ENCODE measurements around the gene XIRP1. TPM values are rescaled to one million over a fixed set of nuclear protein-coding genes. Genes with fewer than 3 reads are reported as not detected.

Gene XIRP1
- total RNA-seq, 1 experiment from 2014 or later: not detected

DNA sequence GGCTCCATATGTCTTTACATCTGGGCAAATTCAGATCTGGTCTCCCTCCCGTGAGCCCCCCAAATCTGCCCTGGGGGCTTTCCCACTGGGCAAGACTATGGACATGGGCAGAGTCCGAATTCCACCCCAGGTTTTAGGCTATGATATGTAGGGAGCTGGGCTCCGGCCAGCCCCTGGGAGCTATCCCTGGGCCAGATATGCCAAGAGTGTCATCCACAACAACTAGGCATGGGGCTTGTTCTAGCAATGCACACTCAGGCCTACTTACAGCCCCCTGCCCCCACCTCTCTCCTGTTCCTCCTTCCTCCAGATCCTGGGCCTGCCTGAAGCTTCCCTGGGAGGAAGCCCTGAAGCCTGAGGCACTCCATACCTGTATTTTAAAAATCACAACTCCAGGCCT, 622 bp downstream of the XIRP1 start:
- intact Hi-C loops (cut with micrococcal nuclease; ENCODE audit: unreplicated experiment) (loop anchor here (10.0 kb wide), 1 partner anchor 183 kb away; no protein-coding TSS in a partner anchor), in situ Hi-C loops (cut with HindIII; ENCODE audit: low pct_unique_long_range_greater_than_20kb, low sequenced_read_pairs) (no loop called here)
- no peaks in the 10 kb centered on the region for H3K27me3 ChIP-seq (ENCODE audit: control insufficient read depth, insufficient read depth, low read length)
- ATAC-seq (no peak), DNase-seq (ENCODE audit: low read depth, low spot score) (no peak)
- H3K9me3 ChIP-seq (ENCODE audit: control insufficient read depth, insufficient read depth, low read depth, low read length): no peaks in the 10 kb centered on the region
- TF ChIP-seq TCF7L2 (IDR thresholded peaks at IDR 0.05; ENCODE audit: low read depth, low read length): no peak
- TF ChIP-seq POLR2AphosphoS5 (IDR thresholded peaks at IDR 0.05; ENCODE audit: low read depth, low read length): no peak
- TF ChIP-seq, protein P1, sequence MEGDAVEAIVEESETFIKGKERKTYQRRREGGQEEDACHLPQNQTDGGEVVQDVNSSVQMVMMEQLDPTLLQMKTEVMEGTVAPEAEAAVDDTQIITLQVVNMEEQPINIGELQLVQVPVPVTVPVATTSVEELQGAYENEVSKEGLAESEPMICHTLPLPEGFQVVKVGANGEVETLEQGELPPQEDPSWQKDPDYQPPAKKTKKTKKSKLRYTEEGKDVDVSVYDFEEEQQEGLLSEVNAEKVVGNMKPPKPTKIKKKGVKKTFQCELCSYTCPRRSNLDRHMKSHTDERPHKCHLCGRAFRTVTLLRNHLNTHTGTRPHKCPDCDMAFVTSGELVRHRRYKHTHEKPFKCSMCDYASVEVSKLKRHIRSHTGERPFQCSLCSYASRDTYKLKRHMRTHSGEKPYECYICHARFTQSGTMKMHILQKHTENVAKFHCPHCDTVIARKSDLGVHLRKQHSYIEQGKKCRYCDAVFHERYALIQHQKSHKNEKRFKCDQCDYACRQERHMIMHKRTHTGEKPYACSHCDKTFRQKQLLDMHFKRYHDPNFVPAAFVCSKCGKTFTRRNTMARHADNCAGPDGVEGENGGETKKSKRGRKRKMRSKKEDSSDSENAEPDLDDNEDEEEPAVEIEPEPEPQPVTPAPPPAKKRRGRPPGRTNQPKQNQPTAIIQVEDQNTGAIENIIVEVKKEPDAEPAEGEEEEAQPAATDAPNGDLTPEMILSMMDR (IDR thresholded peaks at IDR 0.05): no peak
- TF ChIP-seq, protein P2, sequence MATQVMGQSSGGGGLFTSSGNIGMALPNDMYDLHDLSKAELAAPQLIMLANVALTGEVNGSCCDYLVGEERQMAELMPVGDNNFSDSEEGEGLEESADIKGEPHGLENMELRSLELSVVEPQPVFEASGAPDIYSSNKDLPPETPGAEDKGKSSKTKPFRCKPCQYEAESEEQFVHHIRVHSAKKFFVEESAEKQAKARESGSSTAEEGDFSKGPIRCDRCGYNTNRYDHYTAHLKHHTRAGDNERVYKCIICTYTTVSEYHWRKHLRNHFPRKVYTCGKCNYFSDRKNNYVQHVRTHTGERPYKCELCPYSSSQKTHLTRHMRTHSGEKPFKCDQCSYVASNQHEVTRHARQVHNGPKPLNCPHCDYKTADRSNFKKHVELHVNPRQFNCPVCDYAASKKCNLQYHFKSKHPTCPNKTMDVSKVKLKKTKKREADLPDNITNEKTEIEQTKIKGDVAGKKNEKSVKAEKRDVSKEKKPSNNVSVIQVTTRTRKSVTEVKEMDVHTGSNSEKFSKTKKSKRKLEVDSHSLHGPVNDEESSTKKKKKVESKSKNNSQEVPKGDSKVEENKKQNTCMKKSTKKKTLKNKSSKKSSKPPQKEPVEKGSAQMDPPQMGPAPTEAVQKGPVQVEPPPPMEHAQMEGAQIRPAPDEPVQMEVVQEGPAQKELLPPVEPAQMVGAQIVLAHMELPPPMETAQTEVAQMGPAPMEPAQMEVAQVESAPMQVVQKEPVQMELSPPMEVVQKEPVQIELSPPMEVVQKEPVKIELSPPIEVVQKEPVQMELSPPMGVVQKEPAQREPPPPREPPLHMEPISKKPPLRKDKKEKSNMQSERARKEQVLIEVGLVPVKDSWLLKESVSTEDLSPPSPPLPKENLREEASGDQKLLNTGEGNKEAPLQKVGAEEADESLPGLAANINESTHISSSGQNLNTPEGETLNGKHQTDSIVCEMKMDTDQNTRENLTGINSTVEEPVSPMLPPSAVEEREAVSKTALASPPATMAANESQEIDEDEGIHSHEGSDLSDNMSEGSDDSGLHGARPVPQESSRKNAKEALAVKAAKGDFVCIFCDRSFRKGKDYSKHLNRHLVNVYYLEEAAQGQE (IDR thresholded peaks at IDR 0.05; ENCODE audit: insufficient read depth in 1 of 2, low read depth in 2 of 2, low read length in 1 of 2): no peak
- TF ChIP-seq SIN3A (IDR thresholded peaks at IDR 0.05; ENCODE audit: borderline replicate concordance, insufficient read depth, low read depth, low read length): no peak
- no peaks in the 10 kb centered on the region for H3K4me1 ChIP-seq (ENCODE audit: control insufficient read depth, insufficient read depth, low read length)
- H3K36me3 ChIP-seq (ENCODE audit: control insufficient read depth, insufficient read depth, low read length): no peaks in the 10 kb centered on the region
- no TSS peak for BruUV-seq (replicated peaks)
- POLR2A ChIA-PET: no interaction called here
- no peak overlapping the region for H3K27ac ChIP-seq (ENCODE audit: low read length)
- CTCF ChIA-PET: interaction anchor here (2.5 kb wide), 1 partner anchor 96 kb away, joined by 10 read pairs; no protein-coding TSS in a partner anchor
- H3K4me3 ChIP-seq (ENCODE audit: low read depth in 2 of 2, low read length in 2 of 2): no peak overlapping the region

DNA sequence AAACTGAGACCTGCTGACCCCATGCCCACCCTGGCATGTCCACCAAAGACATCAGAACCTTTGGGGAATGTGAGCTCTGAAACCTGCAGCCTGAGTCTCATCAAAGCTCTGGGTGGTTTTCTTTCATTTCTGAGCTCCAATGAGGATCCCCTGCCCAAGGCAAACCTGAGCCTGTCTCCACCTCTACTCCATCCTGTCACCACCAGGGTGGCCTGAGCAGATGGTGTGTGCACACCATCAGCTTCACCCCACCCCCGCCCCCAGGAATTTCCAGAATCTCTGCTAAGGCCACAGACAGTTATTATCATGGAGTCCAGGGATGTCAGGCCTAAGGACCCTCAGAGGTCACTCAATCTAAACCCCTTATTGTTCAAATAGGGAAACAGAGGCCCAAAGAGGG, 1.3 kb downstream of the XIRP1 start:
- Histone ChIP-seq H3K9me3 (ENCODE audit: control insufficient read depth, insufficient read depth, low read depth, low read length) (no peaks in the 10 kb centered on the region), H3K27ac (ENCODE audit: low read length) (no peak overlapping the region), H3K27me3 (ENCODE audit: control insufficient read depth, insufficient read depth, low read length) (no peaks in the 10 kb centered on the region), H3K4me3 (ENCODE audit: low read depth in 2 of 2, low read length in 2 of 2) (no peak overlapping the region), H3K36me3 (ENCODE audit: control insufficient read depth, insufficient read depth, low read length) (no peaks in the 10 kb centered on the region), H3K4me1 (ENCODE audit: control insufficient read depth, insufficient read depth, low read length) (no peaks in the 10 kb centered on the region)
- ATAC-seq: no peak
- in situ Hi-C loops (cut with HindIII; ENCODE audit: low pct_unique_long_range_greater_than_20kb, low sequenced_read_pairs): no loop called here
- intact Hi-C loops (cut with micrococcal nuclease; ENCODE audit: unreplicated experiment): loop anchor here (10.0 kb wide), 1 partner anchor 184 kb away; no protein-coding TSS in a partner anchor
- ChIA-PET CTCF (interaction anchor here (1.2 kb wide), 1 partner anchor 95 kb away, joined by 3 read pairs; no protein-coding TSS in a partner anchor), POLR2A (no interaction called here)
- TF ChIP-seq, protein P2 (IDR thresholded peaks at IDR 0.05; ENCODE audit: insufficient read depth in 1 of 2, low read depth in 2 of 2, low read length in 1 of 2): no peak
- TF ChIP-seq TCF7L2 (IDR thresholded peaks at IDR 0.05; ENCODE audit: low read depth, low read length) (no peak), POLR2AphosphoS5 (IDR thresholded peaks at IDR 0.05; ENCODE audit: low read depth, low read length) (no peak), SIN3A (IDR thresholded peaks at IDR 0.05; ENCODE audit: borderline replicate concordance, insufficient read depth, low read depth, low read length) (no peak)
- TF ChIP-seq, protein P1 (IDR thresholded peaks at IDR 0.05): no peak
- DNase-seq (ENCODE audit: low read depth, low spot score): no peak
- BruUV-seq (replicated peaks): no TSS peak

Measured in Panc1 (cell line).